ENCODE data around the gene C3orf20.

GRCh38 chr3:14706096-14706495 is 31.2 kb downstream of the C3orf20 start:
- TF ChIP-seq YY1 (IDR thresholded peaks at IDR 0.05; ENCODE audit: insufficient read depth, insufficient read length) (no peak), SUZ12 (IDR thresholded peaks at IDR 0.05; ENCODE audit: extremely low read depth, insufficient read depth, insufficient read length) (no peak)
